ENCODE measurements around the gene PGAM2.

Gene PGAM2

GRCh38 chr7:44083796-44084195 lies 18.4 kb upstream of the PGAM2 start:
- no peak for DNase-seq (ENCODE audit: low read depth in 2 of 2)

DNA sequence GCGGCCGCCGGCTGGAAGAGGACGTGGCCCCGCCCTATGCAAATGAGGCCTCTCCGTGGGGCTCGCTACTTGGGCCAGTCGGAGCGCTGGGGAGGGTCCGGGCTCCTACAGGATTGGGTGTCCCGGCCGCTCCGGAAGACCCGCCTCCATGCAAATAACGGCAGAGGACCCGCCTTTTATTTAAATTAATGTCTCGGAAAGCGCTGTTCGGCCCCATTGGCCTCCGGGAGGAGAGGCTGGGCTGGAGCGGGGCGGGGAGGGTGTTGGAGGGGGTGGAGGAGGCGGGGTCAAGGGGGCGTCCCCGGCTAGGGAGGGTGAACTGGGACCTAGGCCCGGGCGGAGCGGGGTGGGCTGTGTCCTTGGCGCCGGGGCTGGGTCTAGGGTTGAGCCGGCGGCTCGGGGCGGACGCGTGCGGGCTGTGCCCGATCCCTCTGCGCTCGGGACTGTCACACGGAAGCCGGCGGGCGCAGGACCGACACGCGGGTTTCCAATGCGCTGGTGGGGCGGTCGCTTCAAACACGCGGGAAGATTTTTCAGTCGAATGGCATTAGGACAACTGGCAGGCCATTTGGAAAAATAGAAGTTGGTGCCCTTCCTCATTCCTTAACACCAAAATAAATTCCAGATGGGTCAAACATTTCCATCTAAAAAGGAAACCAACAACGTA lies 17.3 kb upstream of the PGAM2 start:
- peak; percentile 98 for DNase-seq (ENCODE audit: low read depth in 2 of 2)

DNA sequence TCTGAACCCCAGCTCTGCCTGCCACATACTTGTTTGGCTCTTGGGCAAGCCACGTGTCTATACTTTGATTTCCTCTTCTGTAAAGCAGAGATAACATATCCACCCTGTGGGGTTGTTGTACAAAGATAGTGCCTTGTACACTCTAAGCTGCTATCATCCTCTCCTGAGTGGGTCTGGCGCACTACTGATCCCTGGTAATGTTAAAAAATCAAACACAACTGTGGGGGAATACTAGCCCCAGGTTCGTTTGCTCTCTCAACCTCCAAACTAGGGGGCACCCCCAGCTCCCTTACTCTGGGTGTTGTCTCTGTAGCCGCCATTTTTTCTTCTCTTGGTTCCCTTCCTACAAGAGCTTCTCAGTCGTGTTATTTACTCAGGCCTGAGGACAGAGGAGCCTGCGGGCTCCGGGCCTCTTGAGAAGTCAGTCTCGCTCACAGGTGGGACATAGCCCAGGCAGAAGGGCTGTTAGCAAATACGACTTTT lies 15.9 kb upstream of the PGAM2 start:
- DNase-seq (ENCODE audit: low read depth in 2 of 2) = no peak

- no peak for DNase-seq (ENCODE audit: low read depth in 2 of 2)
Observed at GRCh38 chr7:44080686-44081265, 15.4 kb upstream of the PGAM2 start.

- DNase-seq (ENCODE audit: low read depth in 2 of 2) = no peak
Observed at GRCh38 chr7:44080118-44080517, 14.8 kb upstream of the PGAM2 start.

GRCh38 chr7:44079331-44080021 lies 14.1 kb upstream of the PGAM2 start:
- no peak for DNase-seq (ENCODE audit: low read depth in 2 of 2)

GRCh38 chr7:44078521-44078920 lies 13.2 kb upstream of the PGAM2 start:
- no peak for DNase-seq (ENCODE audit: low read depth in 2 of 2)

DNA sequence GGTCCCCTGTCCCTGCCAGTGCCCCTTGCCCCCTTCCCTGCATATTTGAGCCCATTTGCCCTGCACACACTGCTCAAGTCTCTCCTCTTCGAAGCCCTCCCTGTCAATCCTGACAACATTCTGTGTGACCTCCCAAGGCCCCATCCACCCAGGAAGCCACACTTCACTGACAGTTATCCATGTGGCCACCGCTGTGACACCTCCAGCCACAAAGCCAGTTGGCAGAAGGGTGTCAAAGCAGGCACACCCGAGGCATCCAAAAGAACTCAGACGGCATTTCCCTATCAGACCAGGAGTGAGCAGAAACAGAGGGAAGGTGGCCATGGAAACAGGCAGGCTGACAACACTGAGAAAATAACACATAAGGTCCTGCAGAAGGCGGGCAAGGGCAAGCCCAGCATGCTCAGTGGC lies 12.3 kb upstream of the PGAM2 start:
- no peak for DNase-seq (ENCODE audit: low read depth in 2 of 2)

- no peak for DNase-seq (ENCODE audit: low read depth in 2 of 2)
Observed at GRCh38 chr7:44077061-44077460, 11.7 kb upstream of the PGAM2 start.

- no peak for DNase-seq (ENCODE audit: low read depth in 2 of 2)
Observed at GRCh38 chr7:44076101-44076895, 10.9 kb upstream of the PGAM2 start.

- no peak for DNase-seq (ENCODE audit: low read depth in 2 of 2)
Observed at GRCh38 chr7:44075296-44076075, 10.1 kb upstream of the PGAM2 start.

- no peak for DNase-seq (ENCODE audit: low read depth in 2 of 2)
Observed at GRCh38 chr7:44074349-44074695, 9.0 kb upstream of the PGAM2 start.

- DNase-seq (ENCODE audit: low read depth in 2 of 2) = no peak
Observed at GRCh38 chr7:44073664-44074348, 8.4 kb upstream of the PGAM2 start.

DNA sequence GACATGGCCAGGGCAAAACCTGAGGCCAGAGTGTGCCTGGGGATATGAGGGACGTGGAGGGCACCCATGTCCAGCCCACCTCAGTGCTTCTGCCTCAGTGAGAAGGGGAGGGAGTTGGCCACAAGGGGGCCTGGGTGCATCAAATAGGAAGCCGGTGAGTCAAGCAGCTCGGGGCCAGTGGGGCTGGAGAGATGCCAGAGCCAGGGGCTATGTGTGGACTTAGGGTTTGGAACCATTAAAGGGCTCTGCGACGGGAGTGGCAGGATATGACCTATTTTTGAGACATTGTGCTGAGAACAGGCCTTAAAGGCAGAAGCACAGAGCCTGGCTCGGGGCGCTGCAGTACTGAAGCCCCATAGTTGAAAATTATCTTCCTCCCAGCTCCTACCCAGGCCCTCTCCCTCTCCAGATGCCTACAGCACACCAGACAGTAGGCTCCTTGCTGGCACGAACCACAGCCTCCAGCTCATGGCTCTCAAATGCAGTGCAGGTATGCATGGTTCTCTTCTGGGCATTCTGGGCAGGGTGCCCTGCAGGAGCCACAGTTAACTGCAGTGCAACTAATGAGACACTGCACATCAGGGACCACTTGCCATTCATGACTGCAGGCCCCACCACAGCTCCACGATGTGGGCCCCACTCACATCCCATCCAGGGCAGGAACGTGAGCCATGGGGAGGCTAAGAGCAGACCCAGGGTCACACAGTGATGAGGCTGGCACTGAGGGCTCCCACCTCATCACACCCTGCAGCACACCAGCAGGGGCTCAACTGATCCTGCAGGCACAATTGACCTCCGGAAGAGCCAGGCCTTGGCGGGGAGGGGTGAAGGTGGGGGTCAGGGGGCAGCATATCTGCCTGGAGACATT lies 7.2 kb upstream of the PGAM2 start:
- peak; percentile 40 to 53 for DNase-seq (ENCODE audit: low read depth in 2 of 2)

GRCh38 chr7:44071726-44072363 lies 6.5 kb upstream of the PGAM2 start:
- no peak for DNase-seq (ENCODE audit: low read depth in 2 of 2)

DNA sequence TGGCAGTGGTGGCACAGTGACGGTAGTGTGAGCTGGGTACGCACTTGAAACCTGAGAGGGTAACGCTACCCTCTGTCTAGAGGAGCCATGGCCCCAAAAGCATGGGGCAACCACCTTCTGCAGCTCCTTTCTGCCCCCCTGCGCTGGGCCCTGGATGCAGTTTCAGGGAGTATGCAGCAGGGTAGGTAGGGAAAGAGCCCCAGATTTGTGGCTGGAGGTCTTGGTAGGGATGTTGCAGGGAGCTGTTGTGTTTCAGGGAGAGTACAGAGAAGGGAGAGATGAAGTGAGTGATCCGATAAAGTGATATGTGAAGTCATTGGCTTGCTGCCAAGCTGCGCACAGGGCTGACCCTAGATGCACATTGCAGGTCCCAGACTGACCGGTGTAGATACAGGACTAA lies 2.7 kb upstream of the PGAM2 start:
- DNase-seq (ENCODE audit: low read depth in 2 of 2) = no peak

DNA sequence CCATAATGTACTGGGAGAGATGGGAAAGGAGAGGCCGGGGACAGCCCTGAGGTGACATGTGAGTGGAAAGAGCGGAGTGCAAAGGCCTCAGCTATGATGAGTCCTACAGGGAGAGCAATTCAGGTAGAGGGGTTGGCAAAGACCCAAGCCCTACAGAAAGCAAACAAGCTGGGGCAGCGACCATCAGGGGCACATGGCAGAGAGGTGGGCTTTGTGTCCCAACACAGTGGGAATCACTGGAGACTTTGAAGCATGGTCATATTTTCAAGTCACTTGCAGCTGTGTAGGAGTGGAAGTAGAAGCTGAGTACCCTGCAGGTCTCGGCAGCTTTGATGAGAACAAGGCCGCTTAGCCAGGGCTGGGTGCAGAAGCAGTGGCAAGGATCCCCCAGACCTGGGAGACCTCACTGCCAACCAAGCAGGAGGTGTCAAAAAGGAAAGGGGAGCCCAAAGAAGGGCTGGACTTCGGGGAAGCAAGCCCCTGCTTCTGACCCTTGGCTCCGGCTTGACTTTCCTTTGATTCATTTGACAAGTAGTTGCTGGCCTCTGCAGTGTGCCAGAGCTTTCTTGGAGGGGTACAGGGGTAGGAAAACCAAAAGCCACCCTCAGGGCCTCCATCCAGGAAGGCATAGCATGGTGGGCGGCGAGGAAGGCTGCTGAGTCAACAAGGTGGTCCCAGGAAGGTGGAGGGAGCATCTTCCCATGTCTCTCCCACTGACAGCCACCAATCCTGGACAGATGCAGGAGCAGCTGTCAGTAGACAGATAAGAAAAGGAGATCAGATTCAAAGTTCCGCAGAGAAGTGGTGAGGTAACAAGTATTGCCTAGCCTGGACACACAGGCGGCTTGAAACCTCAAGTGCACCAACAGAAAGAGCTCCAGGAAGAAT lies 1.9 kb upstream of the PGAM2 start:
- no peak for DNase-seq (ENCODE audit: low read depth in 2 of 2)

DNA sequence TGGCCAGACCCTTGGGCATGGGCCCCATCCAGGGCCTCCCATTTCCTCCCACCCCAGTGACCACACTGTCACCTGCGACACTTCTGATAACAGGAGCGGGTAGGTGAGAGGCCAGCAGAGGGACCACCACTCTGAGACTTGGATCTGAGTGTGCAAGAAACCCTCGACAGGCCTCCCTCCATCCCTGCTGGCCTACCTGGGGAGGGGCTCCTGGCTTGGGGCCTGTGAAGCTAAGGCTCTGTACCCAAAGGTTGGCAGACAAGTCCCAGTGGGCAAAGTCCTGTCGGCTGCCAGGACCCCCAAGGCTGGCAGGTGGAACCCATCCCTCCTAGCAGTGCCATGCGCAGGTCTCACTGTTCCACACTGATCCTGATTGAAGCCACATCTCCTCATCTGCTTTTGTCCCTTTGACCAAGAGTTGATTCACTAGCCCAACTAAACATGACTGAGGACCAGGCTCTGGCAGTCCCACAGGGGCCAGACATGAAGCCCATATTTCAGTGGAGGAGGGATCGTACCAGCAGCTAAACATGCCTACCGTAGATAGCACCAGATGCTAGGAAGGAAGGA lies 1.2 kb upstream of the PGAM2 start:
- no peak for DNase-seq (ENCODE audit: low read depth in 2 of 2)
